Spleen (tissue), 11 donors: Measurements from ENCODE around the gene FAAH. TPM values are rescaled to one million over a fixed set of nuclear protein-coding genes. Genes with fewer than 3 reads are reported as not detected.
A peak's percentile ranks its signal among the peaks of the same experiment; 100 is the strongest.

Experiments used
- DNase-seq: peaks from one replicate; pipeline ENCODE4 v3.0.0-alpha.2; 2020
- H3K27ac ChIP-seq, 8 donors: fragments of 200-600 bp; sonication (generic) in 7 of 8; 1 replicate in 4 of 8; 2 replicates in 4 of 8; pipeline versions ENCODE4 v1.5.0 to v1.8.0; 2016 to 2021; ENCODE audit warnings: inconsistent platforms in 4 of 8, mild to moderate bottlenecking in 4 of 8, moderate library complexity in 1 of 8
- H3K27me3 ChIP-seq, 7 donors: fragments of 200-600 bp; sonication (generic) in 6 of 7; replicated peaks in 1 of 7; 1 replicate in 4 of 7; 2 replicates in 3 of 7; pipeline versions ENCODE4 v1.5.0 to v1.8.0; 2016 to 2021; ENCODE audit warnings: inconsistent platforms in 3 of 7, mild to moderate bottlenecking in 1 of 7
- H3K36me3 ChIP-seq, 6 donors: fragments of 200-600 bp; sonication (generic) in 5 of 6; 1 replicate in 4 of 6; 2 replicates in 2 of 6; pipeline versions ENCODE4 v1.5.0 to v1.8.0; 2016 to 2021; ENCODE audit warnings: inconsistent platforms in 2 of 6
- H3K4me1 ChIP-seq, 6 donors: fragments of 200-600 bp; sonication (generic) in 5 of 6; 1 replicate in 3 of 6; 2 replicates in 3 of 6; pipeline versions ENCODE4 v1.5.0 to v1.8.0; 2016 to 2021; ENCODE audit warnings: inconsistent platforms in 3 of 6
- H3K4me3 ChIP-seq, 8 donors: fragments of 200-600 bp; sonication (generic) in 7 of 8; 1 replicate in 4 of 8; 2 replicates in 4 of 8; pipeline versions ENCODE4 v1.5.0 to v1.8.0; 2016 to 2021; ENCODE audit warnings: inconsistent platforms in 4 of 8, mild to moderate bottlenecking in 4 of 8, moderate library complexity in 2 of 8
- H3K9me3 ChIP-seq, 8 donors: fragments of 200-600 bp; sonication (generic) in 7 of 8; 1 replicate in 4 of 8; 2 replicates in 4 of 8; pipeline versions ENCODE4 v1.5.0 to v1.8.0; 2016 to 2021; ENCODE audit warnings: inconsistent platforms in 4 of 8
- CTCF ChIP-seq, 11 experiments: fragments of 200-600 bp in 7 of 11; fragments of 450-650 bp in 4 of 11; sonication (generic) in 4 of 11; IDR thresholded peaks in 8 of 11; conservative IDR thresholded peaks in 3 of 11; 1 replicate in 7 of 11; 2 replicates in 4 of 11; pipeline versions ENCODE4 v1.4.0 to v1.8.0; 2016 to 2021; ENCODE audit warnings: antibody characterized with exemption in 11 of 11, inconsistent platforms in 4 of 11, mild to moderate bottlenecking in 1 of 11
- POLR2A ChIP-seq, 3 donors: fragments of 450-650 bp; IDR thresholded peaks; one replicate each; pipeline ENCODE4 v1.5.1; 2017; ENCODE audit warnings: antibody characterized with exemption in 3 of 3, mild to moderate bottlenecking in 1 of 3
- POLR2AphosphoS5 ChIP-seq, 3 donors: sonication (generic); formaldehyde crosslinking; IDR thresholded peaks; one replicate each; pipeline ENCODE4 v1.5.1; 2017; ENCODE audit warnings: antibody characterized with exemption in 3 of 3
- WGBS, 5 donors: extraction: QIAGEN DNeasy Blood & Tissue Kit in 3 of 5; methylation state at CpG; one replicate each; pipeline versions ENCODE4 v1.1.5 to v1.1.7; 2013 to 2018; 5-methylcytosine and 5-hydroxymethylcytosine counted together
- intact Hi-C: fragments of 100-400 bp; cut with DNase I; formaldehyde crosslinking; loops from one replicate; pipeline ENCODE4 v1.15.0; 2023; ENCODE audit warnings: low total_unique reads
- polyA plus RNA-seq, 3 donors: library from polyadenylated mRNA; stranded (reverse); fragments of 200-250 nt; gene quantifications; one replicate each; pipeline ENCODE4 v1.2.1, GENCODE V29; 2013
- total RNA-seq, 7 donors: library from RNA; depleted of rRNA in 3 of 7; stranded (reverse); fragments of >200 nt in 3 of 7; fragmentation: NEBNext Ultra II Directional in 4 of 7; extraction: Animal tissue kit (Norgen Biotek cat#: 25700) in 4 of 7; gene quantifications; one replicate each; pipeline versions ENCODE4 v1.1.0 to v1.2.1, GENCODE V29; 2016 to 2021
- donor health status: healthy with polysubstance abuse.
- donor health status: DM: no; HTN: no; CAD: no; lungs with moderate emphysema.
- donor health status: DM: no; HTN: no; CAD: no.
- donor health status: Bipolar disorder and iron deficiency.
- donor health status: healthy.
- donor health status: DM: no; HTN: no; CAD: no.
- donor health status: DM: yes; HTN: yes; CAD: no.

Gene FAAH
- total and polyA plus RNA-seq, 10 donors: 5.2 to 15.3 (median 7.8) TPM

- H3K27ac ChIP-seq: no peak overlapping the region
- intact Hi-C loops: no loop called here
- WGBS, 5 donors: 86 to 96% (median 93%) methylated on average over 10 to 12 of the region's 12 CpGs
- peaks cover 0 to 29% (median 0%) of the 10 kb centered on the region in 6 donors for H3K36me3 ChIP-seq
- H3K9me3 ChIP-seq: no peaks in the 10 kb centered on the region
- no peaks in the 10 kb centered on the region for H3K27me3 ChIP-seq
- DNase-seq: peak; percentile 40
- TF ChIP-seq CTCF (IDR thresholded peaks at IDR 0.05 in 8 of 11, conservative IDR thresholded peaks at IDR 0.05 in 3 of 11) (no peak), POLR2AphosphoS5 (IDR thresholded peaks at IDR 0.05) (no peak), POLR2A (IDR thresholded peaks at IDR 0.05) (no peak)
- H3K4me3 ChIP-seq: no peak overlapping the region
- peaks cover 0 to 18% (median 11%) of the 10 kb centered on the region in 6 donors for H3K4me1 ChIP-seq
Observed at GRCh38 chr1:46408356-46409062, 14.4 kb downstream of the FAAH start.

GRCh38 chr1:46409063-46409372, 14.9 kb downstream of the FAAH start:
- intact Hi-C loops: no loop called here
- H3K36me3 ChIP-seq: peaks cover 0 to 33% (median 0%) of the 10 kb centered on the region in 6 donors
- H3K4me1 ChIP-seq: peaks cover 0 to 18% (median 11%) of the 10 kb centered on the region in 6 donors
- DNase-seq: peak; percentile 41
- H3K9me3 ChIP-seq: no peaks in the 10 kb centered on the region
- no peak overlapping the region for H3K4me3 ChIP-seq
- no peaks in the 10 kb centered on the region for H3K27me3 ChIP-seq
- 75 to 100% (median 100%) methylated on average over 1 of the region's 1 CpG for WGBS, 5 donors
- no peak overlapping the region for H3K27ac ChIP-seq
- TF ChIP-seq POLR2A (IDR thresholded peaks at IDR 0.05) (no peak), POLR2AphosphoS5 (IDR thresholded peaks at IDR 0.05) (no peak)

GRCh38 chr1:46410156-46411009, 16.3 kb downstream of the FAAH start:
- Histone ChIP-seq H3K27ac (no peak overlapping the region), H3K27me3 (no peaks in the 10 kb centered on the region), H3K9me3 (no peaks in the 10 kb centered on the region), H3K36me3 (peaks cover 0 to 33% (median 0%) of the 10 kb centered on the region in 6 donors), H3K4me3 (no peak overlapping the region), H3K4me1 (peaks cover 0 to 16% (median 11%) of the 10 kb centered on the region in 6 donors)
- 87 to 91% (median 88%) methylated on average over 16 to 17 of the region's 17 CpGs for WGBS, 5 donors
- intact Hi-C loops: no loop called here
- DNase-seq: peak; percentile 58
- no peak for TF ChIP-seq POLR2A (IDR thresholded peaks at IDR 0.05)
- TF ChIP-seq CTCF (IDR thresholded peaks at IDR 0.05 in 8 of 11, conservative IDR thresholded peaks at IDR 0.05 in 3 of 11): no peak
- no peak for TF ChIP-seq POLR2AphosphoS5 (IDR thresholded peaks at IDR 0.05)

DNA sequence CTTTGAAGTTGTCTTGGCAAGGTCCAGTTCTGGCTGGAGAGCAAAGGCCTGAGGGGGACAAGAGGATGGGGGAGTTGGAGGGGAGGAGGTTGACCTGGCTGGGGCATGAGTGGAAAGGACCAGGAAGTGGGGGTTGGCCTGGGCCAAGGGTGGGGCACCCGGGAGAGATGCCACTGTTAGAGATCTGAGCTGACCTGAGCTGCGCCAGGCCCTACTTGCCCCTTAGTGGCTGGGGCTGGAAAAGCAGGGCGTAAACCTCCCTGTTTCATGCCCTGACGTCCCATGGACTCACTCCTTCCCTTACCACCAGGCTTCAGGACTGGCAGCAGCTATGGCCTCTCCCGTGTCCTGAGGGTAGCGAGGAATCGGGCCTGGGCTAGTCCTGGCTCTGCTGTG, 16.9 kb downstream of the FAAH start:
- Histone ChIP-seq H3K27me3 (no peaks in the 10 kb centered on the region), H3K9me3 (no peaks in the 10 kb centered on the region), H3K4me3 (no peak overlapping the region), H3K36me3 (peaks cover 0 to 33% (median 0%) of the 10 kb centered on the region in 6 donors), H3K27ac (no peak overlapping the region), H3K4me1 (peaks cover 0 to 14% (median 10%) of the 10 kb centered on the region in 6 donors)
- 84 to 94% (median 91%) methylated on average over 7 of the region's 7 CpGs for WGBS, 5 donors
- TF ChIP-seq POLR2AphosphoS5 (IDR thresholded peaks at IDR 0.05): no peak
- TF ChIP-seq CTCF (IDR thresholded peaks at IDR 0.05 in 8 of 11, conservative IDR thresholded peaks at IDR 0.05 in 3 of 11): no peak
- no peak for TF ChIP-seq POLR2A (IDR thresholded peaks at IDR 0.05)
- intact Hi-C loops: no loop called here
- DNase-seq: peak; percentile 34
